ENCODE measurements around the gene DDX39B. TPM values are rescaled to one million over a fixed set of nuclear protein-coding genes. Genes with fewer than 3 reads are reported as not detected.

DDX39B gene
- total and polyA plus RNA-seq, 2 donors (not counting 3 experiments of a cell fraction or from before 2014, with no cell fraction given) = 453 to 766 TPM

- CTCF ChIA-PET = interaction anchor here (2.3 to 32.6 kb wide), 3 partner anchors 7 to 33 kb away, joined by 12 to 1517 read pairs (median 286); partner anchors contain the start of genes ATP6V1G2, DDX39B, NCR3 and NFKBIL1
- Histone ChIP-seq H3K9me1 (replicated peaks; ENCODE audit: control insufficient read depth, extremely low read depth, insufficient read depth, low read length) (no peaks in the 10 kb centered on the region), H3K4me1 (ENCODE audit: control insufficient read depth, extremely low read depth, insufficient read depth, low read length) (no peaks in the 10 kb centered on the region), H3K4me3 (replicated peaks in 1 of 3; ENCODE audit: insufficient read depth in 1 of 3, low read depth in 1 of 3, low read length in 3 of 3) (no peak overlapping the region), H3K27ac (ENCODE audit: insufficient read depth, low read depth, low read length) (no peak overlapping the region), H3K9me3 (replicated peaks; ENCODE audit: control insufficient read depth, insufficient read depth, low read length) (no peaks in the 10 kb centered on the region), H3K27me3 (ENCODE audit: control insufficient read depth in 2 of 2, insufficient read depth in 2 of 2, low read length in 2 of 2) (no peaks in the 10 kb centered on the region), H2AFZ (ENCODE audit: low read depth, low read length) (no peak overlapping the region), H3K36me3 (ENCODE audit: control insufficient read depth in 2 of 2, extremely low read depth in 1 of 2, insufficient read depth in 2 of 2, low read length in 2 of 2) (no peaks in the 10 kb centered on the region), H3K9ac (replicated peaks; ENCODE audit: extremely low read depth, insufficient read depth, low read length) (no peak overlapping the region), H4K20me1 (replicated peaks; ENCODE audit: control insufficient read depth, extremely low read depth, insufficient read depth, low read length) (no peaks in the 10 kb centered on the region), H3K4me2 (ENCODE audit: insufficient read depth, low read length) (no peak overlapping the region), H3K79me2 (ENCODE audit: control insufficient read depth, insufficient read depth, low read length) (no peaks in the 10 kb centered on the region)
- FAIRE-seq = no peak
- POLR2A ChIA-PET = interaction anchor here (1.6 kb wide), 1 partner anchor 8 kb away, joined by 5 read pairs; no protein-coding TSS in a partner anchor
- intact Hi-C loops (cut with micrococcal nuclease) = no loop called here
- no TSS peak for BruUV-seq (replicated peaks)
- DNase-seq (ENCODE audit: low read depth, low spot score) = no peak
- TF ChIP-seq MAX (IDR thresholded peaks at IDR 0.05; ENCODE audit: insufficient read depth, insufficient read length) (no peak), GATA2 (IDR thresholded peaks at IDR 0.05; ENCODE audit: insufficient read depth, insufficient read length, low read depth, low read length) (no peak), MYC (IDR thresholded peaks at IDR 0.05; ENCODE audit: low read depth, low read length) (no peak), POLR2AphosphoS5 (IDR thresholded peaks at IDR 0.05; ENCODE audit: insufficient read depth, low read depth, low read length) (no peak), EZH2 (IDR thresholded peaks at IDR 0.05; ENCODE audit: borderline replicate concordance, low read depth, low read length, severe bottlenecking) (no peak), POLR2A (IDR thresholded peaks at IDR 0.05; ENCODE audit: low read depth, low read length) (no peak), CTCF (IDR thresholded peaks at IDR 0.05; ENCODE audit: extremely low read depth in 1 of 2, insufficient read depth in 1 of 2, low read depth in 1 of 2, low read length in 2 of 2) (no peak), JUN (IDR thresholded peaks at IDR 0.05; ENCODE audit: borderline replicate concordance, insufficient read depth, insufficient read length, low read depth) (no peak), FOS (IDR thresholded peaks at IDR 0.05; ENCODE audit: borderline replicate concordance, insufficient read depth, low read length) (no peak)
- dilution Hi-C loops (cut with MboI; ENCODE audit: extremely low pct_ligation_motif_present, low sequenced_read_pairs) = no loop called here
Measured at GRCh38 chr6:31588871-31589650, 47.3 kb upstream of the DDX39B start.

Data from endothelial cell of umbilical vein (primary cell).